EH (cell line): ENCODE measurements around the gene TRIM31.

Source experiments
- DNase-seq: peaks from one replicate; pipeline ENCODE4 v3.0.0-alpha.2; 2015; ENCODE audit warnings: low read depth

TRIM31 gene

GRCh38 chr6:30113003-30113759 lies at the start of gene TRIM31:
TSS of gene TRIM31 (minus strand) at chr6:30113090. CDS start at chr6:30112805, 285 bp downstream.
- no peak for DNase-seq

DNA sequence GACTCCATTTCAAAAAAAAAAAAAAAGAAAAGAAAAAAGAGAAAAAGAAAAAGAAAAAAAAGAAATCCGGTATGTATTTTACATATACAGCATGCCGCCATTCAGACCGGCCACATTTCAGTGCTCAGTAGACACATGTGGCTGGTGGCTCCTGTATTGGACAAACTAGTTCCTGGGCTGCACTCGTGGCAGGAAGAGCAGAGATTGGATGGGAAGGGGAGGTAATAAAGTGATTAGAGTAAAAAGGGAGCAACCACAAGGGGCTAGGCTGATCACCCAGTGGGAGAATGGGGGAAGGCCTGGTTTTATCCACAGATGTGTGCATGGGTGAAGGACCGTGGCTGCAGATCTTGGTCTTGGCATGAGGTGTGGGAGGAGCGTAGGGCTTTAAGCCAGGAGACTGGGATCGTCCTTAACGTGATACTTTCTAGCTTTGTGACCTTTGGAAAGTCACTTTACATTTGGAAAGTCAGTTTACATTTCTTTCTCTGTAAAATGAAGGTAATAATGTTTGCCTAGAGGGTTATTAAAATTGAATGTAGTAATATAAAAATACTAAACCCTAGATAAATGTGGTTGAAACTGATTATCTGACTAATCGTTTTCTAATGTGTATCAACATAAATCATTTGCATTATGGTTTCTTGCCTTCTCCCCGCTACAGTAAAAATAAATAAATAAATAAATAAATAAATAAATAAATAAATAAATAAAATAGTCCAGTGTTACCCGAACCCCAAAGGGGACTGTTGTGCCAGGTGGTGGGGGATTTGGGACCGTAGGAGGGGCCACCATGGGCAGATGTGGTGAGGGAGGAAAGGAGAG lies 49.6 kb upstream of the TRIM31 start:
- no peak for DNase-seq

GRCh38 chr6:30160785-30161531 lies 48.1 kb upstream of the TRIM31 start, which contains the start of gene TRIM10:
TSS of gene TRIM10 (minus strand) at chr6:30161211. CDS start at chr6:30160858, 353 bp downstream.
- DNase-seq, result no peak

- no peak for DNase-seq
Observed at GRCh38 chr6:30160008-30160784, 47.3 kb upstream of the TRIM31 start.

GRCh38 chr6:30158475-30159040 lies 45.7 kb upstream of the TRIM31 start:
- DNase-seq, result no peak

DNA sequence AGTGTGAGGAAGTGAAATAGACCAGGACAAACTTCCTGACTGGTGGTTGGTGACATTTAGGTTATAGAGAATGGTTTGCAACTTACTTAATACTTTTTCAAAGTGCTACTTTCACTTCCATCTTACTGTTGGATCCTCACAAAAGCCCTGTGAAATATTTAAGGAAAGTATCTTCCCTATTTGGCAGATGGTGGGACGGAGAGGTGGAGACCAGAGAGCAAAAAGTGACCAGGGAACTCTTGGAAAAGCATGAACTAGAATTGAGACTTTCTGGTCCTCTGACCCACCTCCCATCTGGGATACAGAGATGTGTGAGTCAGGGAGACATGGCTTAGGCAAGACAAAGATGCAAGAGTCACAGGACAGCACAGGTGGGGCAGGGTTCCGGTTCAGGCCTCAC lies 45.1 kb upstream of the TRIM31 start:
- no peak for DNase-seq

- DNase-seq, result peak; percentile 20
Observed at GRCh38 chr6:30157581-30157980, 44.7 kb upstream of the TRIM31 start.

DNA sequence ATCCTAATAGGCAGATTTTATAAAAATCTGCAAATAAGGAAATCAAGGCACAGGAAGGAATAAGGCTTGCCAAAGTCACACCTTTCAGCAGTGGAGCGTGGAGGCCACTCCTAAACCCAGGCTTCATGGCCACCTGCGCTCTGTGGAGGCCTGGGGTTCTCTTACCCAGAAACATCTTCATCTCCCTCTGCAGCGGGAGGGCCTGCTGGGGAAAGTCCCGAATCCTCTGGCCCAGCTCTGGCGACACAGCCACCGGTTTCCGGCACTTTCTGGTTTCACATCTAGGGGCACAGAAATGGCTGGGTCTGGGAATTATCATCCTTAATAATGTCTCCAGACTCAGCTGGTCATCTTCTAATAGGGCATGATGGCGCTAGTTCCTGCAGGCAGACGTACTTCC lies 43.9 kb upstream of the TRIM31 start:
- no peak for DNase-seq

GRCh38 chr6:30156262-30156599 lies 43.3 kb upstream of the TRIM31 start:
- DNase-seq, result peak; percentile 56

DNA sequence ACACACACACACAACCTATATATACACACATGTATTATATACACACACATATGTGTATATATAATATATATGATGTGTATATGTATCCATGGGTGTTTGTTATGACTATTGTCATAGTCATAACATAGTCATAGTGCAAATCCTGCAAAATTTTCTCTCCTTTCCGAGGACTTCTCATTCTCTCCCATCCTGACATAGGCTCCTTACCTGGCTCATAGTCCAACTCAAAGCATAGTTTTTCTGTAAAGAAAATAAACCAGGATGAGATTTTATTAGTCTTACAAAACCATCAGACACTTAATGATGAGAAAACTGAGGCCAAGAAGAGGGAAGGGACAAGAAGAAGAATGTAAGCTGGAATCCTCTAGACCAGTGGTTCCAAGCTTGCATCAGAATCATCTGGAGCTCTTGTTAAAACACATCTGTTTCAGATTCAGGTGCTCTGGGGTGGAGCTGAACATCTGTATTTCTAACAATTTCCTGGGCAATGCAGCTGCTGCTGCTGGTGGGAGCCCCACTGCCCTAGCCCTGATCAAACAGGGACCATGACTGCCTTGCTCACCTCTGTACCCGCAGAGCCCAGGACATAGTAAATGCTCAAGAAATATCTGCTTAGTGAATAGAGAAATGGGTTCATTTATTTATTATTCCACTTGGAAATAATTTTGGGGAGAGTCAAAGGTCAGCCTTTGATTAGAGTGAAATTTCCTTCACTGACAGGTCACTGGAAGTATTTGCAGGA lies 42.8 kb upstream of the TRIM31 start:
- peak; percentile 21 for DNase-seq

- peak; percentile 91 for DNase-seq
Observed at GRCh38 chr6:30154709-30155519, 42.0 kb upstream of the TRIM31 start.

DNA sequence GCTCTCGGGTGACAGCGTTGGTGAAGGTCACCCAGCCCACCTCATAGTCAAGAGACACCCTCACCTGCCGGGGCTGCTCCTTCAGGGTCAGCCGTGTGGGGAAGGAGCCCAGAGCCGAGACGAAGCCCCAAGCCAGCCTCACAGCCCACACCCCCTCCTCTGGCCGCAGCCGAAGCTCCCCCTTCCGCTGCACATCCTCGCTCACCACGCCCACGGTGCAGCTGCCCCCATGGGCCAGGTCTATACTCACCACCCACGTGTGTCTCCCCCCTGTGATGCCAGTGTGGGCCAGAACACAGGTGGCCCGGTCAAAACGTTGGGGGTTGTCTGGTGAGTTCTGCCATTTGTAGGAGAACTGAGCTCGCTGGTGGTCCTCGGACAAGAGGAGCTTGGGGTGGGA lies 41.2 kb upstream of the TRIM31 start:
- DNase-seq, result no peak

DNA sequence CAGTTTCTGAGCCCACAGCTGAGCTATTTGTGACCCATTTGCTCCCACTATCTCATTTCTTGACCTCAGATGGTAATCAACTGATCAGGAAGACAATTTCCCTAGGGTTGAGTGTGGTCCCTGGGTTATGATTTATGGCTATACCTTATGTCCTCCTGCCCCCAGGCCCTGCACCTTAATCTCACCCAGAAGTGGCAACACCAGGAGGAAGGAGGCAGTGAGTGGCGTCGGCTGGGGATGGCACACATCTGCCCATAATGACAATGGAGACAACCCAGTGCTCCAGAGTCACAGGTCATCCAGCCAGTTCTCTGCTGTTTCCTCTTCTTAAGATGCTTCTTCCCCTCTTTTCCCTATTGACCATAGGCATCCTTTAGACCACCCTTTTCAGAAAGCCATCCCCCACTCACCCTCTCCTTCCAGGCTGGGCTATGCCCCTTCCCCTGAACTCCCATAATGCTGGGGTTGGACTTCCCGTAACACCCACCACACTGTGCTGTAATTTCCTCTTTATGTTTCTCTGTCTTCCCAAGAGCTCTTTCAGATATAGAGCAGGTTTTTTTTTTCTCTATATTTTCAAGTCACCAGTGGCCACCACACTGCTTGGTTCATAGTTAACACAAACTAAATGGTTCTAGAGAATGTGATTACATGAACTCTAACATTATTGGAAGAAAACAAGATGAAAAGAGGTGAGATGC lies 40.2 kb upstream of the TRIM31 start:
- DNase-seq, result no peak

DNA sequence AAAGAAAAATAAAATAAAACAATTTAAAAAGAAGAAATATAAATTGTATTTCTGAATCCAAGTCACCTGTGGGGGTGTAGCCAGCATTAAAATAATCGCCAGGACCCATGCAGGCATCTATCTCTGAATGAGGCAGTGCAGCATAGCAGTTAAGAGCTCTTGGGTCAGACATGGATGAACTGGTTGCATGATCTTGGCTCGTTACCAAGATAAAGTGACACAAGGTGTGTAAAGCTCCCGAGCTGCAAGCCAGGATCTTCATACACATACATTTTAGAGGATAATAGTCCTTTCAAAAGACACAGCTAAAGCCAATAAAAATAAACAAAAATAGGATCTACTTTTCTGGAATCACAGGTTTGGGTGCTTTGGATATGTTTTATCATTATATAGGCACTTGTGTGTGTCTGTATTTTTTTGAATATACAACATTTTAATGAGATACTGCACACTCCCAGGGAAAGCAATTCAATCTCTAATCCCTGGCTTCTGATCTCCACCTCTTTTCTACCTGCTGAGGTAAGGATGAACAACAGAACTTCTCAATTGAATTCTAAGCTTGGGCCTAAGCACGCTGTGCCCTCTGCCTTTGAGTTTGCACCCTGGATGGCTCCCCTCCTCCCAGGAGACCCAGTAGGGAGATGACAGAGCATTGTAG lies 39.3 kb upstream of the TRIM31 start:
- no peak for DNase-seq

DNA sequence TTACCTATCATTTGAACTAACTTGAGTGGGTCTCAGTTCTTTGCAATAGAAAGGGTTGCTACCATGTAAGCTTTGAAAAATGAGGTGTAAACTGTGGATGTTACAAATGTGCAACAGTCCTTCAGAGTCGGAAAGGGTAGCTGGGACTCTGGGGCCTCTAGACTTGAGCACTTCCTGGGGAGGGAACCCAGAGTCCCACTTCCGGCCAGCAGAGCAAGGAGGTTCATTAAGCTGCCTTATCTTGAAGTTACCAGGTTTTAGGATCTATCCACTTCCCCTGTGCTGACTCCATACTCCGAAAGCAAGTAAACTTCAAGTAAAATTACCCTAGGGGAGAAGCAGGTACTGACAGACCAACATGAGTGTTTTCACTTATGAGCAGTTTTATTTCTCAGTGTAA lies 38.7 kb upstream of the TRIM31 start:
- DNase-seq, result no peak

DNA sequence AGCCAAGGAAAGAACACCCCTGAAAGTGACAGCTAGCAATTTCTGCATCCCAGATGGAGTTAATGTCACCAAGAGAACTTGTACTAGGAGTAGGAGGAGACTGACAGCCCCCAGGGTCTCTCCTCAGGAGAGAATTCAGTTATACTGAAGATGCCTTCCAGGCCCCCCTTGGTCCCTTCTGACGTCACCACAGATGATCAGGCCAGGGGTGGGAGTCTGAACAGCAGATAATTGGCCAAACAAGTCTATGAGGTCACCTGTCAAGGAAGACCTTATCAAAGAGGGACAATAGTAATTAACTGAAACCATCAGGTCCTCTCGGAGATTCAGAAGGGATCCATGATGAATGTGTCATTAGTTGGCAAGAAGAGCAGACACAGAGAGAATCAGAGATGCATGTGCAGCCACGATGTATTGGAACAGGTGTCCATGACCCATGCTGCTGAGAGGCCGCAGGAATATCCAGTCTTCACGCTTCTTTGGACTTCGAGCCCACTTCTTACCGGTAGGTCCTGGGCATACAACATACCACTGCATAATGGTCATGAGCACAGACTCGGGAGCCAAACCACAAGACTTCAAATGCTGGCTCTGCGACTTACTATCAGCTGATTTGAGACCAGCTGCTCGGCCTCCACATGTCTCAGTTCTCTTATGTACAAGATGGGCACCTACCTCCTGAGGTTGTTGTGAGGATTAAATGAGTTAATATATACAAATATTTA lies 37.9 kb upstream of the TRIM31 start:
- DNase-seq, result no peak

GRCh38 chr6:30149858-30150550 lies 37.1 kb upstream of the TRIM31 start:
- no peak for DNase-seq
